Measurements from ENCODE around the gene DOK5. TPM values are rescaled to one million over a fixed set of nuclear protein-coding genes. Genes with fewer than 3 reads are reported as not detected.

Gene DOK5
- total RNA-seq, 2 donors from 2014 or later = 4.6 to 6.7 TPM

GRCh38 chr20:54517241-54517975 lies 42.0 kb downstream of the DOK5 start:
- Histone ChIP-seq H3K9me3 (ENCODE audit: control insufficient read depth, low read length) (no peaks in the 10 kb centered on the region), H3K36me3 (ENCODE audit: control insufficient read depth, insufficient read depth, low read length) (no peaks in the 10 kb centered on the region), H3K4me3 (ENCODE audit: low read length) (no peak overlapping the region), H3K27ac (ENCODE audit: low read depth, low read length) (no peak overlapping the region), H3K4me1 (ENCODE audit: control insufficient read depth, insufficient read depth, low read length) (no peaks in the 10 kb centered on the region), H3K27me3 (ENCODE audit: control insufficient read depth, insufficient read depth, low read length, poor library complexity, severe bottlenecking) (no peaks in the 10 kb centered on the region), H3K9ac (ENCODE audit: extremely low read depth, low read length, poor library complexity, severe bottlenecking) (no peak overlapping the region)
- no peak for DNase-seq
- Mint-ChIP-seq H3K4me3 (no peak overlapping the region), H3K4me1 (no peaks in the 10 kb centered on the region), H3K27ac (no peak overlapping the region), H3K9me3 (peaks cover 6% of the 10 kb centered on the region), H3K36me3 (ENCODE audit: low read depth) (peaks cover 3% of the 10 kb centered on the region), H3K27me3 (ENCODE audit: insufficient read depth) (no peaks in the 10 kb centered on the region)
- WGBS, 2 experiments (ENCODE audit: insufficient coverage in 1 of 2, insufficient read length in 1 of 2) = 87 to 100% methylated on average over 1 to 4 of the region's 4 CpGs
- no peak for TF ChIP-seq CTCF (conservative IDR thresholded peaks at IDR 0.05)

- Histone ChIP-seq H3K4me3 (ENCODE audit: low read length) (no peak overlapping the region), H3K9me3 (ENCODE audit: control insufficient read depth, low read length) (peaks cover 4% of the 10 kb centered on the region), H3K27me3 (ENCODE audit: control insufficient read depth, insufficient read depth, low read length, poor library complexity, severe bottlenecking) (no peaks in the 10 kb centered on the region), H3K4me1 (ENCODE audit: control insufficient read depth, insufficient read depth, low read length) (no peaks in the 10 kb centered on the region), H3K36me3 (ENCODE audit: control insufficient read depth, insufficient read depth, low read length) (no peaks in the 10 kb centered on the region), H3K27ac (ENCODE audit: low read depth, low read length) (no peak overlapping the region), H3K9ac (ENCODE audit: extremely low read depth, low read length, poor library complexity, severe bottlenecking) (no peak overlapping the region)
- Mint-ChIP-seq H3K9me3 (peaks cover 9% of the 10 kb centered on the region), H3K4me1 (peaks cover 24% of the 10 kb centered on the region), H3K4me3 (no peak overlapping the region), H3K36me3 (ENCODE audit: low read depth) (no peaks in the 10 kb centered on the region), H3K27ac (no peak overlapping the region), H3K27me3 (ENCODE audit: insufficient read depth) (no peaks in the 10 kb centered on the region)
- no peak for TF ChIP-seq CTCF (conservative IDR thresholded peaks at IDR 0.05)
- 82 to 100% methylated on average over 1 to 3 of the region's 3 CpGs for WGBS, 2 experiments (ENCODE audit: insufficient coverage in 1 of 2, insufficient read length in 1 of 2)
- no peak for DNase-seq
Measured at GRCh38 chr20:54524849-54525248, 49.5 kb downstream of the DOK5 start.

- DNase-seq = peak; percentile 50
- Mint-ChIP-seq H3K4me3 (no peak overlapping the region), H3K27me3 (ENCODE audit: insufficient read depth) (no peaks in the 10 kb centered on the region), H3K36me3 (ENCODE audit: low read depth) (peaks cover 4% of the 10 kb centered on the region), H3K9me3 (peaks cover 16% of the 10 kb centered on the region), H3K4me1 (peaks cover 30% of the 10 kb centered on the region), H3K27ac (peak overlapping the region; percentile 92)
- Histone ChIP-seq H3K9me3 (ENCODE audit: control insufficient read depth, low read length) (peaks cover 10% of the 10 kb centered on the region), H3K4me1 (ENCODE audit: control insufficient read depth, insufficient read depth, low read length) (no peaks in the 10 kb centered on the region), H3K27me3 (ENCODE audit: control insufficient read depth, insufficient read depth, low read length, poor library complexity, severe bottlenecking) (no peaks in the 10 kb centered on the region), H3K4me3 (ENCODE audit: low read length) (no peak overlapping the region), H3K27ac (ENCODE audit: low read depth, low read length) (peak overlapping the region; percentile 86), H3K9ac (ENCODE audit: extremely low read depth, low read length, poor library complexity, severe bottlenecking) (no peak overlapping the region), H3K36me3 (ENCODE audit: control insufficient read depth, insufficient read depth, low read length) (no peaks in the 10 kb centered on the region)
- TF ChIP-seq CTCF (conservative IDR thresholded peaks at IDR 0.05) = no peak
- WGBS, 2 experiments (ENCODE audit: insufficient coverage in 1 of 2, insufficient read length in 1 of 2) = 42% methylated on average over 5 of the region's 5 CpGs; no CpG with 5 or more reads in 1 of the 2 experiments
Measured at GRCh38 chr20:54525916-54526590, 50.7 kb downstream of the DOK5 start.

Measured in endodermal cell (in vitro differentiated cells).